Activated naive CD4-positive, alpha-beta T cell (primary cell): ENCODE data around the gene BRWD1.
"Not testable (repeated sequence)": the region's sequence is repeated elsewhere in the genome, so short reads cannot be mapped to it uniquely, and the experiment has no call there.

Experiments used
- DNase-seq, 4 experiments: peaks; one replicate each; lab custom pipeline; 2025; lab: John Stamatoyannopoulos, UW

BRWD1 gene

DNA sequence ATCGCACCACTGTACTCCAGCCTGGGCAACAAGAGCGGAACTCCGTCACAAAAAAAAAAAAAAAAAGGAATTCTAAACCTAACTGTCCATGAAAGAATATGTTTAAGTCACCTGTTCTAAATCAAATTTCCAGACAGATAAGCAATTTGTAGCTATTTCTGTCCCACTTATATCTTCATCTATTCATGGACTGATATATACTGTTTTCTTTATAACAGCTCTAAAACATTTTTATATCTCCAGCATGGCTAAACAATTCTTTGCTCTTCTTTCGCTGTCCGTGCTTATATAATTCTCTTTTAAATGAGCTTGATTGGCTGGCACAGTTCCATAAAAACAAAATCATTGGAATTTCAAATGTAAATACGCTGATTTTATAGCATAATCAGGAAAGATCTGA lies 30.5 kb downstream of the BRWD1 start:
- no peak for DNase-seq

DNA sequence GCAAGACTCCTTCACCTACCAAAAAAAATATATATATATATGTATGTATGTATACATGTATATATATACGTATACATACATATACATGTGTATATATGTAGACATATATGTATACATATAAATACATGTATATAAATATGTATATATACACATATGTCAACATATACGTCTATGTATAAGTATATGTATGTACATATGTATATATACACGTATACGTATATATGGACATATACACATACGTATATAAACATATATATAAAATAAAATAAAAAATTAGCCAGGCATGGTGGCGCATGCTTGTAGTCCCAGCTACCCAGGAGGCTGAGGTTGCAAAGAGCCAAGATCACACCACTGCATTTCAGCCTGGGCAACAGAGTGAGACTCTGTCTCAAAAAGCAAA lies 31.6 kb downstream of the BRWD1 start:
- no peak for DNase-seq

DNA sequence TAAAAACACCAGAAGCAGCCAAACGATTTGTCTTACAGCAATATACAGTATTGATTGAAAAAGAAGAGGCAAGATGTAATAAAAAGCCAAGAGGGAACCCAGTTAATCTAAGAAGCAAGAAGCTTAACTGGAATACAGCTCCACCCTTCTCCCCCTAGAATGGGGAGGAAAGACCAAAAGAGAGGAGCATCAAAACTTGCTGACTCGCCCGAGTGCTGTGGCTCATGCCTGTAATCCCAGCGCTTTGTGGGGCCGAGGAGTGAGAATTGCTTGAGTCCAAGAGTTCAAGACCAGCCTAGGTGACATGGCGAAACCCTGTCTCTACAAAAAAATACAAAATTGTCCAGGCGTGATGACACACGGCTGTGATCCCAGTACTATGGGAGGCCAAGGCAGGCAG lies 32.2 kb downstream of the BRWD1 start:
- DNase-seq: no peak

DNA sequence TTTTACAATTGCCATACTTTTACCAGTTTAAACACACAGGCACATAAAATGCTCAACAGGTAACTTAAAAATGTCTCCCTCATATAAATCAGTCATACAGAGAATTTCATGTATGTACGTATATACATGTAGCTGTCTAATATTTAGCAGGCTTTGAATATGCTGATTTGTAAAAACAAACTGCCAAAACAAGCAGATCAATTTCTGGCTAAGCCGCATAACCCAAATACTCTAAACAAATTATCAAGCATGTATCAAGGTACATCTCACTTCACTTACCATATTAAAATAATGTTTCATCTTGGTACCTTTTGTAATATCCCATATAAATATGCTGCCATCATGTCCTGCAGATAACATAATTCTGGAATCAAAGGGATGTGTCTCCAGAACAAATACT lies 43.8 kb downstream of the BRWD1 start:
- no peak for DNase-seq

DNA sequence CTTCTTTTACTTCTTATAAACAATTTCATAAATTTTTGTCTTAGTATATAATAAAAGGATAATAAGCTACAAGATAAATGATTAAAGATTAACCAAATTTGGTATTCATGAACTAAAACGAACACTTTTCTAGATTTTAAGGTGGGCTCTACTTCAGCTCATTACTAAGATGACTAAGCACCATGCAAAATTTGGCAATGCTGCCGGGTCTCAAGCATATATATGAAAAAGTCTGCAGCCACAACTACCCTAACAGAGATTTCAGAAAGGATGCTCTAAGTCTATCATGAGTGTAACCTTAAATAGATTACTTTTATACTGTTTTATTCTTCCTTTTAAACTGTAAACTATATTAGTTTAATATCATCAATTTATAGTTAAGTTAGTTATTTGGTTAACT lies 47.8 kb downstream of the BRWD1 start:
- DNase-seq: no peak

DNA sequence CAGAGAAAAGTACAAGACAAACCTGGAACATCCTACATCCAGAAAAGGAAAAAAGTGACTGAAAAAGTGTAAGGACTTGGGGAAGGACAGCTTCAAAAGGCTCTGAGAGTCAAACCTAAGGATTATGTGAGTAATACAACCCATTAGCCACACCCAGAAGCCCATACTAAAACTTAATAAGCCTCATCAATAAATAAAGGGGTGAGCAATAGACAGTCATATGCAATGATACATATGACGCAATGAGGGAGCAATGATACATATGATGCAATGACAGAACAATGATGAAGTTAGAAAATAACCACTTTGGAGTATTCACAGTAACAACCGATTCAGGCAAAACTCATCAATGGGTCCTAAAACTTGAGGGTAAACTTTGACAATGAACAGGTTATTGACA lies 50.1 kb downstream of the BRWD1 start:
- DNase-seq: no peak

DNA sequence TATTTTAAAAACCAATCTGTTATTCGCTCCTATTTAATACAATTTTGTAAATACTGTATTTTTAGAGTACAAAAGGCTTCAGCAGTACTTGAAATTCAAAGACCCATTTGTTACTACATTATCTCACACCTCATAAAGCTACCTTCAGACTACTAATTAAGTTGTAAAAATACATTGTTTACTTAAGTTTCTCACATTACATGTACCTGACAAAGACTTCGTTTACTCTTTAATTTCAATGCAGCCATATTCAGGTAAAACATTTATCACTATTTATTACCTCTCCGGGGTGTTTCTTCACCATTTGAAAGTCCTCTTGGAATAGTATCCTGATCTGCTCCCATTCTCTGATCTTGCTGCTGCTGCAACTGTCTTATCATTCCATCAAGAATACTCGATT lies 55.2 kb downstream of the BRWD1 start:
- DNase-seq: no peak

DNA sequence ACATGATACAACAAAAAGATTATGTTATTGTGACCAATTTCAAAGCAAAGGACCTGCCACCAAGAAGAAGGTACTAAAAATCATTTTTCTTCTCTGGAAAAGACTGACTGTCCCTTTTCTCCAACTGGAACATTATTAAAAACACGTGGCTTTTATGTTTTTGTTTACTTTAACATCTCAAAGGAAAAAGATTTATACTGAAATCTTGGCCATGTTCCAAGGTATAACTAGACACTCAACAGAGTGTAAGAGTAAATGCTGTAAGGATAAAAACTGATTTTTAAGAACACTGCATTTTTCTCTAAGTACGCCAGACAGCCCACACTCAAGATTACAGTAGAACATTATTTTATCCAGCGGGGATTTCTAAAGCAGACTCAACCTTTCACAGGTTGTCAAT lies 62.1 kb downstream of the BRWD1 start:
- no peak for DNase-seq

DNA sequence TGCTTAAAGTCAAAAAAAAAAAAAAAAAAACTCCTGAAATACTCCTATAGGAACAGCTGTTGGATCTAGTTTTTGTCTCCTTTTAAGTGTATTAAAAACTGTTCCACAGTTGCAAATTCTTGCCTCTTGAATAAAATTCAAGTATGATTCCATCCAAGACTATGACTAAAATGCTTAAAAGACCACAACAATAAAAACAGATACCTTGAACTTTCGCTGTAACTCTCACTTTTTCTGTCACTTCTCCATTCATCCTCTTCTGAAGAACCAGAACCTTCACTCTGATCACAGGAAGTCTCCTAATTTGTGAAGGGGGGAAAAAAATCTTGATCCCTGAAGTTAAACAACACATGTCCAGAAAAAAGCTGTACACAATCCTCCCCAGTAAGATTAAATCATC lies 75.2 kb downstream of the BRWD1 start:
- DNase-seq: no peak

DNA sequence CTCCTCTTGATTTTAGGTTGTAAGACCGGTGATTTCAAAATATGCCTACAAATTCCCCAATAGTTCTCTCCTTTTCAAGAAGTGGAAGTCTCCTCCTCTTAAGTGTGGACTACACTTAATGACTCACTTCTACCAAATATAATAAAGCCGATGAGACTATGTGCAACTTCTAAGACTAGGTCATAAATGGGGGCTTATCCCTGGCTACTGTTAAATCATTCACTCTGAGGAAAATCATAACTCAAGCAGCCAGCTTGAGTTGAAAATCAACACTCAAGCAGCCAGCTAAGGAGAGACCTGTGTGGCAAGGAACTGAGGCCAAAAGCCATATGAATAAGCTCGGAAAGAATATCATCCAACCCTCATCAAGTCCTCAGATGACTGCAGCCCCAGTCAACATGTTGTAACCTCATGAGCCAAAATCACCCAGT lies 80.6 kb downstream of the BRWD1 start:
- DNase-seq: no peak

DNA sequence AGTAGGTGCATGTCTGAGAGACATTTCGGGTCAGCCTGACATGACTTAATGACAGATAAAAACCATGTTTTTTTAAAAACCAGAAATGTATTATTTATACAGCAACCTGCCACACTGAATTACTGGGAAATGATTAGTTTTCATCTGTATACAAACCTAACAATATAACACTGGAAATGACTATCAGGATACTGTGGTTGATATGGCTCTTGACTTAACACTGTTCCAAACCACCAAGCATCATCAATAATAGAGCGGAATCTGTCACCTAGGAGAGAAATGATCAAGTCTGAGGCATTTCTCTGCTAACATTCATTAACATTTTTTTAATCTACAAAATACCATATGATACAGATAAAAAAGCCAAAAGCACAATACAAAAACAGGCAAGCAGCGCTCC lies 88.5 kb downstream of the BRWD1 start:
- DNase-seq: no peak

DNA sequence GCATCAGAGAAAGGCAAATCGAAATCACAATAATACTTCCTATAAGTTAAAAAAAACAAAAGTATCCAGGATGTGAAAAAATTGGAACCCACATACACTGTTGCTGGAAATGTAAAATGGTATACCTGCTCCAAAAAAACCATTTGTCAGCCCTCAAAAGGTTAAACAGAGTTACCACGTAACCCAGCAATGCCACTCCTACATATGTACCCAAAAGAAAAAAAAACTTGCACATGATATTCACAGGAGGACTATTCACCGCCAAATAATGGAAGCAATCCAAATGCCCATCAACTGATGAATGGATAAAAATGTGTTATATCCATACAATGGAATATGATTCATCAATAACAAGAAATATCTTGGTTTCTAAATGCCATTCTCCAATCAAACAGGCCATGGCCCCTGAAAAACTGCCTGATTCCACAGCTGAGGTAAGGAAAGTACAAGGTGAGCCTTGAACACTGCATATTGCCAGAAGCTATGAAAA lies 91.4 kb downstream of the BRWD1 start:
- DNase-seq: no peak

DNA sequence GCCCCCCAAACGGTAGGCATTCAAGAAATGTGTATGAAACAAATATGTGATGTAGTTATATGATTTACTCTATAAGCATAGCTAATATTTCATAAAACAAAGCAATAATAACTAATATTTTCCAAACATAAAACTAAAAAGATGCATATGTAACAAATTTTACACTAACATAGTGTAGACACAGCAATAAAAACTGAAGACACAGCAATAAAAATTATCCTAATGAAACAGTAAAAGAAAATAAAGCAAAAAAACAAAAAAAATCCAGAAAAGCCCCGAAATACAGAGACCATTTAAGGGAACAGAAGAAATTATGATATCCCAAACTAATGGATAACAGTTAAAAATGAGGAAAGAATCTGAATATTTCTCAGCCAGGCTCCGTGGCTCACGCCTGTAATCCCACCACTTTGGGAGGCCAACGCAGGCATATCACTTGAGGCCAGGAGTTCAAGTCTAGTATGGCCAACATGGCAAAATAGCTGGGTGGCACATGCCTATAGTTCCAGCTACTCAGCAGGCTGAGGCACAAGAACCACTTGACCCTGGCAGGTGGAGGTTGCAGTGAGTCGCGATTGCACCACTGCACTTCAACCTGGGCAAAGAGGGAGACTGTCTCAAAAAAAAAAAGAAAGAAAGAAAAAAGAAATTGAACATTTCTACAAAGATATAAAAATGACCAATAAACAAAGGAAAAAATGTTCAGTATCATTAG lies 92.0 kb downstream of the BRWD1 start:
- DNase-seq: no peak

DNA sequence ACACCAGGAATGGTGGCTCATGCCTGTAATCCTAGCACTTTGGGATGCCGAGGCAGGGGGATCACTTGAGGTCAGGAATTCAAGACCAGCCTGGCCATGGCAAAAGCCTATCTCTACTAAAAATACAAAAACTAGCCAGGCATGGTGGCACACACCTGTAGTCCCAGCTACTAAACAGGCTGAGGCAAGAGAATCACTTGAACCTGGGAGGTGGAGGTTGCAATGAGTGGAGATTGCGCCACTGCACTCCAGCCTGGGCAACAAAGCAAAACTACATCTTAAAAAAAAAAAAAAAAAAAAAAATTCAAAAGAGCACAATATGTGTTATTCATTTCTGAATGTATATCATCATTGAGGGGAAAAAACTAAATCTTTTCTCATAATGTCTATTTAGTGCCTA lies 92.6 kb downstream of the BRWD1 start:
- DNase-seq: not testable (repeated sequence)

DNA sequence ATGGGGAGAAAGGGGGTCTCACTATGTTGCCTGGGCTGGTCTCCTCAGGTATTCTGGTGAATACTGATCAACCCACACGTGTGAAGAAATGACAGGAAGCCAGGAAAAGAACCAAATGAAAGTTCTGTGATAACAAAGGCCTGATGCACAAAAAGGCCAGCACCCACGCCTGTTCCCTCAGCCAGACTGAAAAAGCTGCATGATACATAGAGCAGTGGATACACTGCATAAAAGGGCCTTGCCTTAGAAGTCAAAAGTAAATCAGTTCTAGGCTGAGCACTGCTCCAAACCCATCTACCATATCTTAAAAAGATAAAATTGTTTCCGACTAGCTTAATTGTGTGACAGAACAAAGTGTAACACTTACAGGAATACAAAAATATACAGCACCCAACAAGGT lies 93.3 kb downstream of the BRWD1 start:
- DNase-seq: no peak

DNA sequence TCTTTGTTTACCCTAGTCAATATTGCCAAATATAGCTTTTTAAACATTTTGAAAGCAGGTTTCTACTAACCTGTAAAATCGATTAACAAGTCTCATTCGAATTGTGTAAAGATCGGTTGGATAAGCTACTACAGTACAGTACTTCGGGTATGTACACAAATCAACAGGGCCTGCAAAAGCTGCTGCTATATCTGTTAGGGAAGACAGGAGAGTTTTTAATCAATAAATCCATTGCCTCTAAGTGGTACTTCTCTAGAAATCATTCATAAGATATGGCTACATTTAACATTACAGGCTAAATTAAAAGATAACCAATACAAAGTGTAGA lies 95.4 kb downstream of the BRWD1 start:
- DNase-seq: no peak

DNA sequence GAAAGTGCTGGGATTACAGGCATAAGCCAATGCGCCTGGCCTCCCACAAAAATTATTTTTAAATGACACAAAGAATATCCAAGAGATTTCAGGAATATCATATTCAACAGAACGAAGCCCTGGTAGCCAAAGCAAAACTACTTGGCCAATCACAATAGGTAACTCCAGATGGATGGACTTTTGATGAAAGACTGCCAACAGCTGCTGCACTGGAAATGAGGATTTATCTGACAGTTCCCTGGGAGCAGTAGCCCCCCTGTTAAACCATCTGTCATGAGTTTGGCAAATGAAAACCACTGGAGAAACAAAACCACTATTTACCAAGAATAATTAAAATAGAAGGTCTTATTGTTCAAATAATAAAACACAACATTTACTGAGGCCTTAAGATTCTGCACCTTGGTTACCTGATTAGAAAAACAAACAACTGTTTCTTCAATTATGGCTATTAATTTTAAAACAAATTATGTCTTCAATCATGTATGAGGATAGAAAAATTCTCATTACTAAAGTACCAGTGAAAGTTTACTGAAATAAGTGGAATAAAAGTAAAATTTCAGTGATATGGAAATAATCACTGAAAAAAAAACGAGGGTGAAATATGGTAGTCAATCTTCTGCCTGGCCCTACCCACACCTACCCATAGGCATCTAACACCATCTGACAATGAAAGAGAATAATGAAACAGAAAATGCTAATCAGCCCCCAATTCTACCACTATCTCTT lies 95.9 kb downstream of the BRWD1 start:
- no peak for DNase-seq

DNA sequence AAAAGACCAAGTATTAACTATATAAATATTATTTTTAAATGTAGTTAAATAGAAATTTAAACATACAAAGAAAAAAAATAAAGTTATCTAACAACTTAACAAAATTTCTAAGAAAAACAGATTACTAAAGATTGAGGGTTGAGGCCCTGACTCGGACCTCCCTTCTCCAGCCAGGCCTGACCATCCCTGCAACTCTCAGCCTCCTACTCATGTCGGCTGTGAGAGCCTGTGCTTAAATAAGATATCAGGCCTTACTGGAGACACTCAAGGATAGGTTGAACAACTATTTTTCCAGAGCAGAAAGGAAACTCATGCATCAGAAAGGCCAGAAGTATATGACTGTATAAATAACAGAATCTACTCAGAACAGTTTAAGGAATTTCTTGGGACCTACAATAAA lies 97.1 kb downstream of the BRWD1 start:
- DNase-seq: no peak

DNA sequence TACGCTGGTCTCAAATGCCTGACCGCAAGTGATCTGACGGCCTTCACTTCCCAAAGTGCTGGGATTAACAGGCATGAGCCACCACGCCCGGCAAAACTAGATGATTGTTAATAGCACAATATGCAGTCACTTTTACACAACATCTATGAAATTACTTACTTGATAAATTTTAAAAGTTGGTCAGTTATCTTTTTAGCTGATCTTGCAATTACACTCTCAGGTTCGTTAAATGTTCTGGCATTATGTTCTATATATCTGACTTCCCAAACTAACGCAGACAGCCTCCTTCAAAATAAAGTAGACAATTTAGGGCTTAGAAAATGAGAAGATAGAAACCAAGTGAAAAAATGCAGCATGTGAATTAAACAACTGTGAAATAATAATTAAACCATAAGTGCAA lies 98.4 kb downstream of the BRWD1 start:
- DNase-seq: no peak

DNA sequence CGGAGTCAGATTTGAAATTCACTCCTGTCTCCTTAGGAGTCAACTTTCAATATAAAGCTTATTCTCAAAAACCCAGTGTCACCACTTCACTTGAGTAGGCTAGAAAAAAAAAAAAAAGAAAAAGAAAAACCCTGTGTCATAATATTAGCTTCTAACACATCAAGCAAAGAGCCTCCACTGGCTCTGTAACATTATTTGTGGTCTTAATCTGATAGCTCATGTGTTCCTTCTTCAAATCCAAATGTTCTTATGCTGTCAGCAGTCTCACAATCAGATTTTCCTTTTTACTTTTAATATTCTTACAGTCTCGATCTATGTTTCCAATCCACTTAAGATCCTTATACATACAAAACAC lies 104.1 kb downstream of the BRWD1 start:
- DNase-seq: no peak

DNA sequence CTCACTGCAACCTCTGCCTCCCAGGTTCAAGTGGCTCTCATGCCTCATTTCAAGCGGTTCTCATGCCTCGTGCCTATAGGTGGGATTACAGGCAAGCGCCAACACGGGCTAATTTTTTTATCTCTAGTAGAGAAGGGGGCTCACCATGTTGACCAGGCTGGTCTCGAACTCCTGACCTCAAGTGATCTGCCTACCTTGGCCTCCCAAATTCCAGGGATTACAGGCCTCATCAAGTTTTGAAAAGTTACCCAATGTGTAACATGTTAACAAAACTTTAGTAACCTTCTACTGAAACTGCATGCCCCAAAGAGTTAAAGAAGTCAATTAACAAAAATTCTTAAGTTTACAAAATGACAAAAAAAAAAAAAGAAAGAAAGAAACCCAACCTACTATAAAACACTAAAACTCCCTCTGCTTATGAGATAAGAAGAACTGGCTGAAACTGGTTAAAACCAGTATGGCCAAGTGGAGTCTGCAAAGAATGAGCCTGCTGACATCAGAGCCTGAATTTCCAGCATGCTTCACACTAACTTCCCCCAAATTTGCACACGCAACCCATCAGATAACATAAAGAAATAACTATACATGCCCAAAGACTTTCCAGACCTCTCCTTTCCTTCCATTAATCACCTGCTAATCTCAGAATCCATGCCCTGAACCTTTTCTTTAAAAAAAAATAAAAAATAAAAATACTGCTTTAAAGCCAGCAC lies 104.7 kb downstream of the BRWD1 start:
- no peak for DNase-seq

DNA sequence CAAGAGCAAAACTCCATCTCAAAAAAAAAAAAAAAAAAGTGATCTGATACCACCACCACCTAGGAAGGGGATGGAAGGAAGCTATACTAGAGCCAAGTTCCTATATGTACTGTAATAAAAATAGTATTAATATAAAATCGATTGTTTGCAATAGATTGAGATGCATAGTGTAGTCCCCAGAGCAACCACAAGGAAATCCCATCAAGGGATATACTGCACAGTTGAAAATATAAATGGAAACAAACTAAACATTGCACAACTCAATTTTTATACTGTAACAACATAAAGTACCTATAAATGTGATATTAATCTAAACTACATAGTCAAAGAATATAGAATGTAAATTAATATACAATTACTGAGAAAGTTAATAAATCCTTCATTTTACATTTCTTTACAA lies 109.3 kb downstream of the BRWD1 start:
- DNase-seq: no peak

DNA sequence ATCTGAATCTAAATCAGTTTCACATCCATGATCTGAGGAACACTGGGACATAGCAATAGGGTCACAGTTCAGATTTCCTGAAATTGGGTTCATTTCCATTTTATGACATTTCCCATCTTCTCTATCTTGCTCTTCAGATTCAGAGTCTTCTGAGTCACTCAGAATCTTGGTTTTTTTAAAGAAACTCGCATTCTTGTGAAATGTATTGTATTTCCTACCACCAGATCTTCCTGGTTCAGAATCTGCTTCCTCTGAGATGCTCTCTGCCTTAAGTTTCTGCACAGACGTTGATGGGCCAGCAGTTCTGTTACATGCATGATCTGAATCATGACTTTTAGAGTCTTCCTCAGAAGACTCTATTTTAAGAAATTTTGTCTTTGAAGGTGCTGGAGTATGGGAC lies 114.6 kb downstream of the BRWD1 start:
- DNase-seq: no peak
